ENCODE measurements around the gene HLA-DQB1.
"Not testable (repeated sequence)": the region's sequence is repeated elsewhere in the genome, so short reads cannot be mapped to it uniquely, and the experiment has no call there.

HLA-DQB1 gene

GRCh38 chr6:32659856-32660595 is 6.4 kb downstream of the HLA-DQB1 start:
- no peak for DNase-seq

- DNase-seq, result no peak
Observed at GRCh38 chr6:32658268-32658897, 8.1 kb downstream of the HLA-DQB1 start.

GRCh38 chr6:32657819-32658218 is 8.6 kb downstream of the HLA-DQB1 start:
- not testable (repeated sequence) for DNase-seq

GRCh38 chr6:32657329-32657728 is 9.1 kb downstream of the HLA-DQB1 start:
- not testable (repeated sequence) for DNase-seq

- no peak for DNase-seq
Observed at GRCh38 chr6:32655203-32655710, 11.2 kb downstream of the HLA-DQB1 start.

GRCh38 chr6:32645047-32645703 is 21.3 kb downstream of the HLA-DQB1 start:
- no peak for DNase-seq

- no peak for DNase-seq
Observed at GRCh38 chr6:32643904-32644303, 22.6 kb downstream of the HLA-DQB1 start.

GRCh38 chr6:32642720-32643106 is 23.7 kb downstream of the HLA-DQB1 start:
- DNase-seq, result no peak

GRCh38 chr6:32641785-32642719 is 24.4 kb downstream of the HLA-DQB1 start:
- peak; percentile 32 for DNase-seq

- DNase-seq, result no peak
Observed at GRCh38 chr6:32641122-32641521, 25.3 kb downstream of the HLA-DQB1 start.

GRCh38 chr6:32639440-32640394 is 26.7 kb downstream of the HLA-DQB1 start:
- DNase-seq, result no peak

GRCh38 chr6:32638532-32639219 is 27.8 kb downstream of the HLA-DQB1 start:
- no peak for DNase-seq

- no peak for DNase-seq
Observed at GRCh38 chr6:32637883-32638282, 28.6 kb downstream of the HLA-DQB1 start.

- peak; percentile 72 for DNase-seq
Observed at GRCh38 chr6:32637219-32637880, 29.1 kb downstream of the HLA-DQB1 start, which contains the start of gene HLA-DQA1. Gene HLA-DQA1 (plus strand): TSS chr6:32637406. CDS start chr6:32637459, 53 bp downstream.

GRCh38 chr6:32635526-32636123 is 30.8 kb downstream of the HLA-DQB1 start:
- no peak for DNase-seq

GRCh38 chr6:32629793-32630192 is 36.7 kb downstream of the HLA-DQB1 start:
- DNase-seq, result not testable (repeated sequence)

- DNase-seq, result peak; percentile 56
Observed at GRCh38 chr6:32627831-32628230, 38.6 kb downstream of the HLA-DQB1 start.

GRCh38 chr6:32627249-32627648 is 39.2 kb downstream of the HLA-DQB1 start:
- no peak for DNase-seq

- DNase-seq, result no peak
Observed at GRCh38 chr6:32625137-32625536, 41.3 kb downstream of the HLA-DQB1 start.

GRCh38 chr6:32624565-32624964 is 41.9 kb downstream of the HLA-DQB1 start:
- DNase-seq, result no peak

Data from CD4-positive, alpha-beta T cell treated with Interleukin-10 for 1 hour (primary cell).